K562 (cell line): ENCODE data around the gene NELFA. TPM values are rescaled to one million over a fixed set of nuclear protein-coding genes. Genes with fewer than 3 reads are reported as not detected.

Source experiments
- CBX1 ChIP-seq: sonication (generic); IDR thresholded peaks from 2 replicates; pipeline ENCODE4 v1.6.1; 2016; ENCODE audit warnings: antibody characterized with exemption, low read depth, mild to moderate bottlenecking
- CUX1 ChIP-seq: fragments of 200-800 bp; sonication (Bioruptor generic); IDR thresholded peaks from 2 replicates; pipeline ENCODE4 v1.6.1; 2016; ENCODE audit warnings: missing genetic modification characterization, missing compliant biosample characterization
- CXXC5 ChIP-seq: fragments of 250-450 bp; sonication (Bioruptor Pico); IDR thresholded peaks from 2 replicates; pipeline ENCODE4 v1.8.0; 2022; ENCODE audit warnings: inconsistent platforms, mild to moderate bottlenecking, moderate library complexity
- GTF2E2 ChIP-seq: fragments of 200-800 bp; sonication (Bioruptor generic); IDR thresholded peaks from 2 replicates; pipeline ENCODE4 v1.6.1; 2016; ENCODE audit warnings: missing genetic modification characterization, missing compliant biosample characterization
- HMGXB4 ChIP-seq: sonication (generic); formaldehyde crosslinking; IDR thresholded peaks from 2 replicates; pipeline ENCODE4 v1.8.1; 2023; ENCODE audit warnings: mild to moderate bottlenecking, missing genetic modification reagents
- KHSRP ChIP-seq: fragments of 450-650 bp; IDR thresholded peaks from 2 replicates; pipeline ENCODE4 v1.6.1; 2017
- USF1 ChIP-seq: sonication (generic); formaldehyde crosslinking; IDR thresholded peaks from 2 replicates; pipeline ENCODE4 v1.9.0; 2022; ENCODE audit warnings: mild to moderate bottlenecking, missing genetic modification reagents
- ZNF778 ChIP-seq: fragments of 450-650 bp; formaldehyde crosslinking; IDR thresholded peaks from 2 replicates; pipeline ENCODE4 v1.4.0; 2020; ENCODE audit warnings: mild to moderate bottlenecking, moderate library complexity
- polyA plus RNA-seq, 8 experiments: library from polyadenylated mRNA; depleted of rRNA in 4 of 8; stranded (reverse) in 5 of 8; unstranded in 3 of 8; fragments of >200 nt; fragmentation: Nextera tagmentation in 2 of 8; fragmentation: Illumina TruSeq in 1 of 8; extraction: Ambion mirVana in 2 of 8; extraction: Trizol in 1 of 8; gene quantifications; 2 replicates each; pipeline versions ENCODE4 v1.2.1 to v1.2.3, GENCODE V29; 2011 to 2014; ENCODE audit warnings: inconsistent platforms in 1 of 8, missing spikeins in 1 of 8
- total RNA-seq, 7 experiments: library from RNA; depleted of rRNA in 6 of 7; stranded (reverse); fragments of >200 nt in 6 of 7; fragmentation: Illumina TruSeq in 2 of 7; extraction: Trizol in 2 of 7; gene quantifications; 2 replicates each; pipeline versions ENCODE4 v1.2.1 to v1.2.3, GENCODE V29; 2011 to 2021; ENCODE audit warnings: low replicate concordance in 1 of 7
- TF ChIP-seq, protein P1 (sequence below): IDR thresholded peaks from 2 replicates; pipeline ENCODE4 v1.6.1; 2011; ENCODE audit warnings: borderline replicate concordance, low read depth, mild to moderate bottlenecking, moderate library complexity, low read length; ENCODE audit not compliant: insufficient read depth, poor library complexity, severe bottlenecking
- TF ChIP-seq, protein P2 (sequence below), 2 experiments: fragments of 450-650 bp in 1 of 2; sonication (generic) in 1 of 2; formaldehyde crosslinking in 1 of 2; IDR thresholded peaks in 1 of 2; conservative IDR thresholded peaks in 1 of 2; 2 replicates each; pipeline versions ENCODE4 v1.6.1 to v1.8.1; 2016 to 2023; ENCODE audit warnings: mild to moderate bottlenecking in 2 of 2, moderate library complexity in 2 of 2, inconsistent platforms in 1 of 2, missing genetic modification reagents in 1 of 2

NELFA gene
- total and polyA plus RNA-seq, 9 of the 15 experiments (the other 6 are each of a cell fraction or from before 2014, with no cell fraction given) = 0.76 to 59.6 (median 14.8) TPM

DNA sequence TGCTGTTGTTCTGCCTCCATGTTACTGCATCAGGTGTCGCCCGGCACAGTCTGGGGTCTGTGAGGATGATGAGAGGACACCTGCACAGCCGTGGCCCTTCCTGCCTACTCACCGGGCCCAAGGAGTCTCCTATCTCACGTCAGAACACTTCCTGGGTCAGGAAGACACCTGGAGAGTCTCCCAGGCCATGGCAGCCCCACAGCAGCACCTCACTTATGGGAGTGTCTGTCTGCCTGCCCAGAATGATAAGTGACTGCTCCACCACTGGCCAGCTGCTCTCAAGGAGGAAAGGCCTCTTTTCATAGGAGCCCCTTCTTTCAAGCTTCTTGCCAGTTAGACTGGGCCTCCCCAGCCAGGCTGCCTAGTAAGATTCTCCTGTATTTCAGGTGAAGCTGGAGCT is 56.1 kb downstream of the NELFA start (continued):
- TF ChIP-seq CUX1 (no peak), KHSRP (no peak), USF1 (CRISPR knock-in tag) (no peak), HMGXB4 (CRISPR knock-in tag) (no peak), GTF2E2 (tag) (no peak), CXXC5 (CRISPR knock-in tag) (no peak), CBX1 (no peak), ZNF778 (no peak)
- TF ChIP-seq, protein P1, sequence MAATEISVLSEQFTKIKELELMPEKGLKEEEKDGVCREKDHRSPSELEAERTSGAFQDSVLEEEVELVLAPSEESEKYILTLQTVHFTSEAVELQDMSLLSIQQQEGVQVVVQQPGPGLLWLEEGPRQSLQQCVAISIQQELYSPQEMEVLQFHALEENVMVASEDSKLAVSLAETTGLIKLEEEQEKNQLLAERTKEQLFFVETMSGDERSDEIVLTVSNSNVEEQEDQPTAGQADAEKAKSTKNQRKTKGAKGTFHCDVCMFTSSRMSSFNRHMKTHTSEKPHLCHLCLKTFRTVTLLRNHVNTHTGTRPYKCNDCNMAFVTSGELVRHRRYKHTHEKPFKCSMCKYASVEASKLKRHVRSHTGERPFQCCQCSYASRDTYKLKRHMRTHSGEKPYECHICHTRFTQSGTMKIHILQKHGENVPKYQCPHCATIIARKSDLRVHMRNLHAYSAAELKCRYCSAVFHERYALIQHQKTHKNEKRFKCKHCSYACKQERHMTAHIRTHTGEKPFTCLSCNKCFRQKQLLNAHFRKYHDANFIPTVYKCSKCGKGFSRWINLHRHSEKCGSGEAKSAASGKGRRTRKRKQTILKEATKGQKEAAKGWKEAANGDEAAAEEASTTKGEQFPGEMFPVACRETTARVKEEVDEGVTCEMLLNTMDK = no peak
- TF ChIP-seq, protein P2, sequence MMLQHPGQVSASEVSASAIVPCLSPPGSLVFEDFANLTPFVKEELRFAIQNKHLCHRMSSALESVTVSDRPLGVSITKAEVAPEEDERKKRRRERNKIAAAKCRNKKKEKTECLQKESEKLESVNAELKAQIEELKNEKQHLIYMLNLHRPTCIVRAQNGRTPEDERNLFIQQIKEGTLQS (IDR thresholded peaks at IDR 0.05) = no peak
- TF ChIP-seq, protein P2 (CRISPR knock-in tag; conservative IDR thresholded peaks at IDR 0.05) = no peak
